Stimulated activated CD8-positive, alpha-beta memory T cell treated with anti-CD3 and anti-CD28 coated beads, Interleukin-4, amount 100 ng/mL, for 4 hours (primary cell): ENCODE measurements around the gene PPP1R27.

Source experiments
- DNase-seq, 2 donors: peaks; one replicate each; pipeline ENCODE4 v3.0.0-alpha.2; 2020; ENCODE audit warnings: low read depth in 2 of 2, low spot score in 1 of 2

The PPP1R27 gene, protein sequence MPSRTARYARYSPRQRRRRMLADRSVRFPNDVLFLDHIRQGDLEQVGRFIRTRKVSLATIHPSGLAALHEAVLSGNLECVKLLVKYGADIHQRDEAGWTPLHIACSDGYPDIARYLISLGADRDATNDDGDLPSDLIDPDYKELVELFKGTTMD

GRCh38 chr17:81834831-81835267 is at the start of gene PPP1R27:
Gene PPP1R27 (minus strand): TSS chr17:81835050. CDS start chr17:81834953, 97 bp downstream.
- DNase-seq: no peak

- no peak for DNase-seq
Measured at GRCh38 chr17:81884520-81884919, 49.7 kb upstream of the PPP1R27 start.

GRCh38 chr17:81879121-81879520 is 44.3 kb upstream of the PPP1R27 start:
- DNase-seq: no peak

GRCh38 chr17:81878294-81878693 is 43.4 kb upstream of the PPP1R27 start:
- no peak for DNase-seq

DNA sequence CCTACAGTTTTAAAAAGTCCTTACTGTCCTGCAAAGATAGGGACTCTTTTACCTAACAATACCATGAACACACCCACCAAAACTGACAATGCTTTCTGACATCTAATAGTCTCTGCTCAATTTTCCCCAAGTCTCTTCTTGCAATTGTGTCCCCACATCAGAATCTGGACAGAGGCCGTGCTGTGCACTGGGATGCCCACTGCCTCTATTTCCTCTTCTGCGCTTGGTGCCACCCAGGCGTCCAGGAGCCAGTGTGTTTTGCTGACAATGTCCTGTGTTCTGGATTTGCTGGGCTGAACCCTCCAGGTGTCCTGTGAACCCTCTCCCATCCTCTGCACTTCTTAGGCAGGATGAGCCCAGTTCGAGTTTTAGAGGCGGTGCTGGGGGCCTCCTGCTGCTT is 42.7 kb upstream of the PPP1R27 start:
- no peak for DNase-seq

DNA sequence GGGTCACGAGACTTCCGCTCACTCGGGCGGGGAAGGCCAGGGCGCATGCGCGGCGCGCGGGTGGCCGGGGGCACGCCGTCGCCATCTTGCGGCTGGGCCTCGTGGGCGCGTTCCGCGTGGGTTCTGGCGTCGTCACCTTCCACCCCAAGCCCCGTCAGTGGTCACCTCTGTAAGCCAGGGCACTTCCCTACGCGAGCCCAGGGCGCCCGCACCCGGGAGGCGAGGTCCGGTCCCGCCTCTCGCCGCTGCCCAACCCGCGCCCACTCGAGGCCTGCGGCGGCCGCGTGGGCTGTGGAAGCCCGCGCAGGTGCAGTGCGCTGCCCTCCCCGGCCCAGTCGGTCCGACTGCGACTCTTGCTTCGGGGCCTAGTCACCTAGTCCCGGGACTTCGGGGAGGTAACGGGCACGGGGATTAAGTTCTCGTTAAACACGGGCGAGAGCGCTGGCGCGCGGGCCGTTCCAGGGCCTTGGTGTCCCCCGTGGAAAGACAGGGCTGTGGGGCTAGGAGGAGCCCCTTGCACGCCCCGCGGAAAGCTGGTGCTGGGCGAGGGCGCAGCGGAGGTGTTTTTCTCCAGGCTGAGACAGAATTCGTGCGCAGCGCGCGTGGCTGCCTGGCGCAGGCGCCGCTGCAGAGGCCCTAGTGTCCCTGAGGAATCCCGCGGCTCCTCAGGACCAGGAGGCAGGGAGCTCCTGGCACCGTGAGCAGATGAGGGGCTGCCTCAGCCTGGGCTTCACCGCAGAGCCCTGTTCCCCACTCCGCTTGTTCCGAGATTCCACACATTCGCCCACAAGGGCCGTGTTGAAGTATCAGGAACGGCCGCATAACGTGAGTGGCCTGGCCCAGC is 36.8 kb upstream of the PPP1R27 start:
- peak; percentile 88 to 93 for DNase-seq

- DNase-seq: no peak
Measured at GRCh38 chr17:81870981-81871386, 36.1 kb upstream of the PPP1R27 start, which contains the start of gene ARHGDIA. Gene ARHGDIA (minus strand): TSS chr17:81871337. CDS start chr17:81869930, 1,407 bp downstream.

DNA sequence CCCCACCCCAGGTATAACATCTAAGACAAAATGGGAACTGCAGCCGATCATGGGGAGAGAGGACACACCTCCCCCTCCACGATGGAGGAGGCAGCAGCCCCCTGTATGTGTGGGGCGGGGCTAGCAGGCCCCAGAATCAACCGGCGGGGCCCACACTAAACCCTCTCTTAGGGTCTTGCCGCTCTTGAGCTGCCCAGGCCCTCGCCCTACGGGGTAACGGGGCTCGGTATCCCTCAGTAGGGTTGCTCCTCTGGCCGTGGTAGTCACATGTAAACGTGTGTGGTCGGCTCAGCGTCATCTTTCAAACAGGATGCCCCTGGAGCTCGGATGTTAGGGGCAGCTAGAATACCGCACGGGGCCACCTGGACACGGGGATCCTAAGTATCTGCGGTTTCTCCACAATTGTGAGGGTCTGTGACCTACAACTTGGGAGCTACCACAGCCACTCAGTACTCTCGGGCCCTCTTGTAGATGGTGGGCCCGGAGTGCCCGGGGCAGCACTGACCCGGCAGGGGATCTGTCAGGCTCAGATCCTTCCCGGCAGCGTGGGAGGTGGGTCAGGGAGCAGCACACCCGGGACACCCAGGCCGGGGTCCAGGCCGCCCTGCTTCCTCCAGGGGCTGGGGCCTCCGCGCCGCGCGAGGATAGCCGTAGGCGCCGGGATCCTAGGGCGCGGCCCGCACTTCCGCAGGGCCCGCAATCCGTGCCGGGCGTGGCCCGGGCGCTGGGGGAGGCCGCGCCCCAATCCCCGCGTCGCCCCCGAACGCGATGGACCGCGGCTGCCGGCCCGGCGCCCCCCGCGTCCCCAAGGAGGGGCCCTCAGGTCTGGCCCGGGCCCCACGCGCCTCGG is 35.5 kb upstream of the PPP1R27 start:
- DNase-seq: no peak

- DNase-seq: no peak
Measured at GRCh38 chr17:81869221-81870130, 34.6 kb upstream of the PPP1R27 start.

DNA sequence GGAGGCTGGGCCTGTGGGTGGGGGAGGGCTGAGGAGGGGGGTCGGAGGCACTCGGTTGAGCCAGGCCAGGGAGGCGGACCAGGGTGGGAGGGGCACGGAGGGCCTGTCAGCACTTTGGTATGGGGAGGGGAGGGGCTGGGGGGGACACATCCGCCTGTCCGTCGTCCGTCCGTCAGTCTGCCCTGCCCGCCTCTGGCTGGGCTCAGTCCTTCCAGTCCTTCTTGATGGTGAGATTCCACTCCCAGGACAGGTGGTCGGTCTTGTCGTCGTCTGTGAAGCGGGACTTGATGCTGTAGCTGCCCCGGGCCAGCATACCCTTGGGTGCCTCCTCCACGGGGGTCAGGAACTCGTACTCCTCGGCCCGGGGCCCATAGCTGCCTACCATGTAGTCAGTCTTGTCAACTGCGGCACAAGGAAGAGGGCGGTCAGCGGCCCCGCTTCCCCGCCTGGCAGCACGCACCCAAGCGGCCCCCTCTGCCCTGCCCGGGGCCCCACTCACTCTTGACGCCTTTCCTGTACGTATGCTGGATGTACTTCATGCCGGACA is 33.9 kb upstream of the PPP1R27 start:
- no peak for DNase-seq

DNA sequence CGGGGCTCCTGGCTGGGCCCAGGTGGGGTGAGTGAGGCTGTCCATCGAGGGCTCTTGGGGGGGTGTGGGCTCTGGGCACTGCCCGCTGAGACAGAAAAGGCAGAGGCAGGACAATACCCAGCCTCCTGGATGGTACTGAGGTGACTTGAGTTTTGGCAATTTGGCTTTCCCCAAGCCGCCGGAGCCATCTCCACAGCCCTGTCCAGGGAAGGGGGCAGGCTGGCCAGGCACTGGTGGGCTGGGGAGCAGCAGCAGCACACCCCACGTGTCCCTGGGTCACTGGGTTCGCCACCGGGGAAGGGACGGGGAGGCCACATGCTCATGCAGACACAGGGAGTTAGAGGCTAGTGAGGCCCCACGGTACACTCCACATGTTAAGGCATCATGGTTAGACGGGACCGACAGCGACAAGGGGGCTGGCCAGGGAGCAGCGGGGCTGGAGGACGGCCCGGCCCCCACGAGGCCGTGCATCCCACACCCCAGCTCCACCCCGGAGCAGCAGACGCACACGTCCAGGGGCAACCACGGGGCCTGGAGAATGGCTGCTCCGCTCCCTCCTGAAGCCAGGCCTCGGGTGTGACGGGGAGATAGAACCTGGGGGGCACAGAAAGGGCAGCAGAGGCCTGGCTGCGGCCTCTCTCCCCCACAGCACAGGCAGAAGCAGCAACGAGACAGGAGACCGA is 33.3 kb upstream of the PPP1R27 start:
- no peak for DNase-seq

GRCh38 chr17:81867170-81867990 is 32.5 kb upstream of the PPP1R27 start:
- DNase-seq: no peak

DNA sequence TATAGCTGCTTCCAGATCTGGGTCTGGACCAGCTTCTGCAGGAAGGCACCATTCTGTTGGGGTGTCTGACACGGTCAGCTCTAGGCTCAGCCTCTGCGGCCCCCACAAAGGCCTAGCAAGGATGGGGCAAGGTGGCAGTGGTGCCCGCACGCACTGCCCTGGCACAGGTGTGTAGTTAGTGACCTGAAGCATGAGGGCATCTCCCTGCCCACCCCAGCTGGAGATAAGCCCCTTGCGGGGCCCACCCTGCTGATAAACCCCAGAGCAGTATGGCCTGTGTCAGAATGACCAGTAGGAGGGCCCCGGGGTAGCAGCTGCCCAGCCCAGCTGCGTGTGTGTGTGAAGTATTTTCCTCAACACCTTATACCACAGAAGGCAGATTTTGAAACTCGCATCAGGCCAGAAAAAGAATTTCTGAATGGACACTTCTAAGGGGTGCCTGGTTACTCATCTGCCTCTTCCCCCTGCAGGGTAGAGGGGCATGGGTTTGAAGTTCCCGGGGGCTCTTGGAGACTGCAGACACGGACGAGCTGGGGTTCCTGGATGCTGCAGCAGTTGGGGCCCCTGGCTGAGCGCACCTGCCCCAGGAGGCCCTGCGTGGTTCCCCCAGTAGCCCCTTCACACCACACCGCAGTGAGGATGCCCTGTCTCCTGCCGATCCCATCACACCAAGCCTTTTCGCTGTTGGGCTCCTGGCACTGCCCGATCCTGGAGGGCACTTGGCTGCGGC is 31.8 kb upstream of the PPP1R27 start:
- no peak for DNase-seq

DNA sequence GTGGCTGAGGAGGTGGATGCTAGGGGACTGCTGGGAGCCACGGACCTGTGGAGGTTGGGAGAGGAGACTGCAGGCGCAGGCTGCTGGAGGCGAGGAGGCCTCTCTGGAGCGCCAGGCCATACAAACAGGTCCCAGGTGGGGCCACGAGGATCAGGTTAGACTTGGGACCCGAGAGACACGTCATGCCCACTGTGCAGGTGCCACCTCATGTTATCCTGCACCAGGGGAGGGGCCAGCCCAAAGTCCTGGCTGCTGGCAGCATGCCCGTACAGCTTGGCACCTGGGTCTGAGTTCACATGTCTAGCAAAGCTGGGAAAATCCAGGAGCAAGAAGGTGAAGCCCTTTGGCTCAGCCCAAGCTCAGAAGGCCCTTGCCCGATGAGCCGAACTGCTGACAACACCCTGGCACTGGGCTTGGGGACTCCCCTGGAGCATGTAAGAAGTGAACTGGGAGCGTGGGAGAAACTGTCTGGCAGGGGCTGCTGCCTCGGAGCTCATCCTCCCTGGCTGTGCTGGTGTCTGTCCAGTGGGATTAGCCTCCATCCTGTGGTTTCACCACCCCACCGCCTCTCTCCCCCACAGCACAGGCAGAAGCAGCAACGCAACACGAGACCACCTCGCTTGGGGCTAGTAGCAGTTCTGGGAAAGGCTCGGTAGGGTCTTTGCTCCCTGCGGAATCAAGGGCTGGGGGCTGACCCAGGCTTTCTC is 31.0 kb upstream of the PPP1R27 start:
- no peak for DNase-seq

DNA sequence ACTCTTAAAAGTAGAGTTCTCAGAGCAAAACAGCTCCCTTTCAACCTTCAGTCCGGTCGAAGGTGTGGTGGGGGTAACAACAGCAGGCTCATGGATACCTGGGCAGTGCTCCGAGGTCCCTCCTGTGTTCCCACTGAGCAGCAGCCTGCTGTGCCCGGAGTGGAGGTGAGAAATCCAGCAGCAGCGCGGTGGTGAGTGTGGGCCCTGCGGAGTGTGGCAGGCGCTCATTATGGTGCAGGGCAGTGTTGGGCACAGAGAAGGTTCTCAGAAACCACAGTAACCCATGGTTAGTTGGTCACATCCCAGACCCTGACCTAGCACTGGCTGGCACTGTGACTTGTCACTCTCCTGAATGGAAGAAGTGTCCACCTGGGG is 30.5 kb upstream of the PPP1R27 start:
- DNase-seq: no peak

DNA sequence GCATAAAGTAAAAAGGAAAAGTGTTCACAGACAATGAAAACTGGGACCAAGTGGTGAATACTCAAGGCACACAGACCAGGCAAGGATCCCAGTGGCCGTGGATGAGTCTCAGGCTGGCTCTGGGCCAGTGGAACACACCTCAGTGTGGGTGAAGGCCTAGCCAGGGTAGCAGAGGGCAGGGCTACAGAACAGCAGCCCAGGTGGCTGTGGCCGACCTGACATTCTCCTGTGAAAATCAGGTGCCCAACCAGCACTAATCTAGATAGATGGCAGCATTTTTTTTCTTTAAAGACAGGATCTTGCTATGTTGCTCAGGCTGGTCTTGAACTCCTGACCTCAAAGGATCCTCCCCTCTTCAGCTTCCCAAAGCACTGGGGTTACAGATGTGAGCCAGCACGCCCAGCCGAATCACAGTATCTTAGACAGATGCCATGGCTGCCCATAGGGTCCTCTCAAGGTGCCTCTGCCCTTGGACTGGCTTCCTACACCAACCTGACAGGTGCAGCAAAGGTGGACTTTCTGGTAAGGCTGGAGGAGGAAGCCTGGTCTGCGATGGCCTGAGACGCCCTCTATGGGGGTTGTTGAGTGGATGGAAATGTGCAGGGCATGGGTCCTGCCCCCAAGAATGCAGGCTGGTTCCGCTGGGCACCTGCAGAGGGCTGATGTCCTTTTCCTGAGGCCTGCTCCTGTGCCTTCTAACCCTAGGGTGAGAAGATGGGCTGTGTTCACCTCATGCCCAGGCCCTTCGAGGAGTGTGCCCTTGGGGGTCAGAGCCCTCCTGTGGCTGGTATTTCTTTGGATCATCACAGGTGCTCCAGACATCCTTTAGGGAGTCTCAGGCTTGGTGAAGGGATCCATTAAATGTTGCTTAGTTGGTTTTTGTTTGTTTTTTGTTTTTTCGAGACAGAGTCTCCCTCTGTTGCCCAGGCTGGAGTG is 29.3 kb upstream of the PPP1R27 start:
- DNase-seq: no peak
